Activated CD8-positive, alpha-beta memory T cell treated with anti-CD3 and anti-CD28 coated beads, Interleukin-2, amount 50 U/mL, for 24 hours (primary cell): ENCODE data around the gene TSPAN18.

Experiments used
- DNase-seq: peaks from one replicate; pipeline ENCODE4 v3.0.0-alpha.2; 2020; ENCODE audit errors: extremely low read depth

Gene TSPAN18

GRCh38 chr11:44978274-44978960, 251.7 kb downstream of the TSPAN18 start:
- DNase-seq, result no peak

- no peak for DNase-seq
These were observed 252.2 kb downstream of the TSPAN18 start for GRCh38 chr11:44978961-44979331.

- DNase-seq, result no peak
These were observed 253.0 kb downstream of the TSPAN18 start for GRCh38 chr11:44979543-44980399.

GRCh38 chr11:44980533-44981427, 254.0 kb downstream of the TSPAN18 start:
- DNase-seq, result no peak
